Gastrocnemius medialis (tissue), 4 donors: ENCODE data around the gene TCAF1.
"Not testable (repeated sequence)": the region's sequence is repeated elsewhere in the genome, so short reads cannot be mapped to it uniquely, and the experiment has no call there.

Source experiments
- CTCF ChIP-seq, 5 experiments: fragments of 450-650 bp in 3 of 5; fragments of 200-600 bp in 2 of 5; sonication (generic) in 2 of 5; IDR thresholded peaks in 4 of 5; conservative IDR thresholded peaks in 1 of 5; 1 replicate in 4 of 5; 2 replicates in 1 of 5; pipeline ENCODE4 v1.5.1; 2016 to 2019; ENCODE audit warnings: antibody characterized with exemption in 5 of 5, mild to moderate bottlenecking in 3 of 5, moderate library complexity in 3 of 5
- POLR2A ChIP-seq, 2 donors: fragments of 450-650 bp; IDR thresholded peaks; one replicate each; pipeline ENCODE4 v1.6.1; 2017; ENCODE audit warnings: antibody characterized with exemption in 2 of 2, mild to moderate bottlenecking in 2 of 2, moderate library complexity in 2 of 2

GRCh38 chr7:143840062-143840461 lies 61.9 kb downstream of the TCAF1 start:
- not testable (repeated sequence) for TF ChIP-seq CTCF (IDR thresholded peaks at IDR 0.05 in 4 of 5, conservative IDR thresholded peaks at IDR 0.05 in 1 of 5); POLR2A (IDR thresholded peaks at IDR 0.05)
